NCI-H2029 (cell line): ENCODE data around the gene DOHH.

Source experiments
- DNase-seq: peaks from one replicate; lab custom pipeline; 2025; lab: John Stamatoyannopoulos, UW

Gene DOHH

GRCh38 chr19:3478409-3479176 lies 21.9 kb downstream of the DOHH start:
- DNase-seq, result no peak

- DNase-seq, result no peak
These were observed 22.5 kb downstream of the DOHH start for GRCh38 chr19:3477951-3478350.

- DNase-seq, result no peak
These were observed 23.0 kb downstream of the DOHH start for GRCh38 chr19:3477506-3477905.

GRCh38 chr19:3476830-3477229 lies 23.6 kb downstream of the DOHH start:
- DNase-seq, result no peak

- no peak for DNase-seq
These were observed 25.0 kb downstream of the DOHH start for GRCh38 chr19:3475449-3475848.

- no peak for DNase-seq
These were observed 25.9 kb downstream of the DOHH start for GRCh38 chr19:3474614-3475013.

GRCh38 chr19:3474010-3474409 lies 26.5 kb downstream of the DOHH start:
- DNase-seq, result no peak

- no peak for DNase-seq
These were observed 28.4 kb downstream of the DOHH start for GRCh38 chr19:3471954-3472655.

GRCh38 chr19:3470500-3471128 lies 29.9 kb downstream of the DOHH start:
- DNase-seq, result no peak

- DNase-seq, result no peak
These were observed 30.6 kb downstream of the DOHH start for GRCh38 chr19:3469638-3470499.

- no peak for DNase-seq
These were observed 32.3 kb downstream of the DOHH start for GRCh38 chr19:3468211-3468610.

- DNase-seq, result no peak
These were observed 32.9 kb downstream of the DOHH start for GRCh38 chr19:3467437-3468198.

GRCh38 chr19:3466635-3467034 lies 33.8 kb downstream of the DOHH start:
- DNase-seq, result no peak

GRCh38 chr19:3465552-3465951 lies 34.9 kb downstream of the DOHH start:
- no peak for DNase-seq

- DNase-seq, result no peak
These were observed 35.8 kb downstream of the DOHH start for GRCh38 chr19:3464587-3465235.

- no peak for DNase-seq
These were observed 36.5 kb downstream of the DOHH start for GRCh38 chr19:3463714-3464586.

GRCh38 chr19:3462991-3463713 lies 37.3 kb downstream of the DOHH start:
- no peak for DNase-seq

- no peak for DNase-seq
These were observed 40.4 kb downstream of the DOHH start for GRCh38 chr19:3459965-3460582.
